Mammary epithelial cell (primary cell): ENCODE results near the gene GLYATL1B.

ENCODE experiments used
- CTCF ChIP-seq, 2 donors: IDR thresholded peaks in 1 of 2; conservative IDR thresholded peaks in 1 of 2; 2 replicates each; pipeline ENCODE4 v1.5.1; 2011 to 2012; ENCODE audit warnings: inconsistent platforms in 2 of 2, low read length in 2 of 2, mild to moderate bottlenecking in 2 of 2, control low read depth in 1 of 2, low read depth in 1 of 2; ENCODE audit not compliant: insufficient read depth in 1 of 2; ENCODE audit errors: extremely low read depth in 1 of 2
- EZH2 ChIP-seq: IDR thresholded peaks from 2 replicates; pipeline ENCODE4 v1.6.1; 2012; ENCODE audit warnings: low read length, inconsistent platforms, borderline replicate concordance

GRCh38 chr11:59141191-59141590 is 55.1 kb downstream of the GLYATL1B start:
- TF ChIP-seq CTCF (conservative IDR thresholded peaks at IDR 0.05 in 1 of 2, IDR thresholded peaks at IDR 0.05 in 1 of 2; ENCODE audit: extremely low read depth in 1 of 2, insufficient read depth in 1 of 2, low read depth in 1 of 2, low read length in 2 of 2) (no peak), EZH2 (no peak)
